GM23338 (cell line): ENCODE results near the gene OR52N2. TPM values are rescaled to one million over a fixed set of nuclear protein-coding genes. Genes with fewer than 3 reads are reported as not detected.

Experiments used
- ATAC-seq: fragments of 200-7000 bp; cut with Tn5 transposase; 3 replicates; pipeline ENCODE4 v1.9.1; 2020
- DNase-seq: peaks from one replicate; pipeline ENCODE4 v3.0.0-alpha.2; 2015; ENCODE audit warnings: low spot score
- H2AFZ ChIP-seq: fragments of 200-600 bp; sonication (generic); 2 replicates; pipeline ENCODE4 v1.8.0; 2016; ENCODE audit warnings: antibody characterized with exemption, mild to moderate bottlenecking, moderate library complexity
- H3F3A ChIP-seq: fragments of 200-600 bp; sonication (generic); replicated peaks from 2 replicates; pipeline ENCODE4 v1.8.0; 2017; ENCODE audit warnings: antibody characterized with exemption, mixed run types, low read depth
- H3K27ac ChIP-seq: fragments of 200-600 bp; sonication (generic); 2 replicates; pipeline ENCODE4 v1.6.1; 2016; ENCODE audit warnings: low read depth
- H3K27me3 ChIP-seq: fragments of 200-600 bp; sonication (generic); 2 replicates; pipeline ENCODE4 v1.8.0; 2016; ENCODE audit warnings: mild to moderate bottlenecking, mixed run types, moderate library complexity; ENCODE audit not compliant: insufficient read depth
- H3K36me3 ChIP-seq: fragments of 200-600 bp; sonication (generic); 2 replicates; pipeline ENCODE4 v1.8.0; 2016; ENCODE audit warnings: mild to moderate bottlenecking; ENCODE audit not compliant: insufficient read depth
- H3K4me1 ChIP-seq: fragments of 200-600 bp; sonication (generic); 2 replicates; pipeline ENCODE4 v1.8.0; 2016; ENCODE audit warnings: mild to moderate bottlenecking, moderate library complexity; ENCODE audit not compliant: insufficient read depth
- H3K4me2 ChIP-seq: fragments of 200-600 bp; sonication (generic); 2 replicates; pipeline ENCODE4 v1.7.1; 2017; ENCODE audit warnings: mixed run types
- H3K4me3 ChIP-seq: fragments of 200-600 bp; sonication (generic); 2 replicates; pipeline ENCODE4 v1.6.1; 2016; ENCODE audit warnings: mixed run types
- H3K79me2 ChIP-seq: fragments of 200-600 bp; sonication (generic); replicated peaks from 2 replicates; pipeline ENCODE4 v1.8.0; 2017; ENCODE audit warnings: mild to moderate bottlenecking; ENCODE audit not compliant: insufficient read depth
- H3K9me2 ChIP-seq: fragments of 200-600 bp; sonication (generic); 2 replicates; pipeline ENCODE4 v1.8.0; 2017; ENCODE audit not compliant: insufficient read depth
- H4K20me1 ChIP-seq: fragments of 200-600 bp; sonication (generic); replicated peaks from 2 replicates; pipeline ENCODE4 v1.8.0; 2017; ENCODE audit warnings: mild to moderate bottlenecking; ENCODE audit not compliant: insufficient read depth
- H3K27ac Mint-ChIP-seq: 2 replicates; pipeline ENCODE4 v1.8.0; 2020; ENCODE audit warnings: inconsistent platforms, mild to moderate bottlenecking, moderate library complexity, mixed read lengths
- H3K27me3 Mint-ChIP-seq: 3 replicates; pipeline ENCODE4 v1.8.0; 2022; ENCODE audit warnings: low read depth, mild to moderate bottlenecking, moderate library complexity, mixed read lengths, inconsistent platforms; ENCODE audit not compliant: insufficient read depth, poor library complexity
- H3K36me3 Mint-ChIP-seq: 3 replicates; pipeline ENCODE4 v1.8.0; 2021; ENCODE audit warnings: low read depth, mild to moderate bottlenecking, inconsistent platforms, moderate library complexity, mixed read lengths
- H3K4me1 Mint-ChIP-seq: 3 replicates; pipeline ENCODE4 v1.8.0; 2020; ENCODE audit warnings: mild to moderate bottlenecking, inconsistent platforms, mixed read lengths
- H3K4me3 Mint-ChIP-seq: 3 replicates; pipeline ENCODE4 v1.8.0; 2021; ENCODE audit warnings: moderate library complexity, mild to moderate bottlenecking, inconsistent platforms, mixed read lengths
- H3K9me3 Mint-ChIP-seq: 3 replicates; pipeline ENCODE4 v1.8.0; 2020; ENCODE audit warnings: moderate library complexity, mild to moderate bottlenecking, inconsistent platforms, mixed read lengths
- CREB1 ChIP-seq: fragments of 250-450 bp; sonication (Bioruptor Pico); IDR thresholded peaks from 2 replicates; pipeline ENCODE4 v1.5.0; 2020; ENCODE audit warnings: low read depth, mild to moderate bottlenecking, moderate library complexity
- CTCF ChIP-seq, 2 experiments: fragments of 200-600 bp in 1 of 2; sonication (generic) in 1 of 2; conservative IDR thresholded peaks; 2 replicates each; pipeline versions ENCODE4 v1.5.1 to v1.6.1; 2016 to 2017; ENCODE audit warnings: antibody characterized with exemption in 2 of 2, low read depth in 2 of 2, mild to moderate bottlenecking in 2 of 2, moderate library complexity in 1 of 2
- EZH2 ChIP-seq: fragments of 200-600 bp; sonication (generic); IDR thresholded peaks from one replicate; pipeline ENCODE4 v1.8.0; 2017; ENCODE audit warnings: antibody characterized with exemption, mild to moderate bottlenecking, low read depth; ENCODE audit not compliant: unreplicated experiment
- JUNB ChIP-seq: IDR thresholded peaks from one replicate; pipeline ENCODE4 v1.6.1; 2016; ENCODE audit warnings: antibody characterized with exemption; ENCODE audit not compliant: unreplicated experiment
- NANOG ChIP-seq: IDR thresholded peaks from 2 replicates; pipeline ENCODE4 v1.6.1; 2016; ENCODE audit warnings: antibody characterized with exemption, borderline replicate concordance
- REST ChIP-seq: IDR thresholded peaks from one replicate; pipeline ENCODE4 v1.6.1; 2018; ENCODE audit warnings: antibody characterized with exemption; ENCODE audit not compliant: unreplicated experiment
- STAT1 ChIP-seq: IDR thresholded peaks from one replicate; pipeline ENCODE4 v1.6.1; 2016; ENCODE audit warnings: antibody characterized with exemption; ENCODE audit not compliant: unreplicated experiment
- ZNF114 ChIP-seq: fragments of 250-450 bp; sonication (Bioruptor Pico); IDR thresholded peaks from 2 replicates; pipeline ENCODE4 v1.5.0; 2020; ENCODE audit warnings: mild to moderate bottlenecking, moderate library complexity
- ZNF331 ChIP-seq: fragments of 250-450 bp; sonication (Bioruptor Pico); IDR thresholded peaks from 2 replicates; pipeline ENCODE4 v1.5.0; 2020; ENCODE audit warnings: low read depth, mild to moderate bottlenecking, moderate library complexity
- polyA plus RNA-seq: library from polyadenylated mRNA; unstranded; fragments of >200 nt; fragmentation: Nextera tagmentation; extraction: Ambion mirVana; gene quantifications from 2 replicates; pipeline ENCODE4 v1.2.1, GENCODE V29; 2016
- total RNA-seq: library from RNA; depleted of rRNA; stranded (reverse); fragments of >200 nt; shearing (Covaris generic); gene quantifications from 2 replicates; pipeline ENCODE4 v1.2.3, GENCODE V29; 2014
- TF ChIP-seq, protein P1 (sequence below): fragments of 250-450 bp; sonication (Bioruptor Pico); IDR thresholded peaks from 2 replicates; pipeline ENCODE4 v1.5.0; 2020; ENCODE audit warnings: mild to moderate bottlenecking, moderate library complexity
- TF ChIP-seq, protein P2 (sequence below): IDR thresholded peaks from 2 replicates; pipeline ENCODE4 v1.6.1; 2016; ENCODE audit warnings: antibody characterized with exemption

OR52N2 gene
- total and polyA plus RNA-seq, 2 experiments from 2014 or later = 0.19 TPM; not detected in 1

DNA sequence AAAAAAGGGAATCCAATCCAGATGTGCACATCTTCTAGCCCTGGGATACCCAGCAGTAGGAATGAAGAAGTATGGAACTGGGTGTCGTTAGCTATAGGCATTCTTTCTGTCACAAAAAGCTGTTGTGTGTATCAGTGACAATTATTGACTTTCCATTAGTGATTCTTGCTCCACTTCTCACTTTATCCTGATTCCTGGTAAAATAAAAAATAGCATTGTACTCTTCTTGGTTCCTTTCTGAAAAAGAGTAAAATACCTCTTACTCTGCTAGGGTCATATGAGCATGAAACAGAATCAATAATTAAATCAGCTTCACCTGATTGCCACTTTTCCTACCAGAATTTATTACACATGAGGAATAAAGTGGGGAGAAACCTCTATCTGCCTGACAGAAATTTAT, 33.1 kb downstream of the OR52N2 start, which contains the start of gene OR52E6 (continued):
- TF ChIP-seq, protein P1, sequence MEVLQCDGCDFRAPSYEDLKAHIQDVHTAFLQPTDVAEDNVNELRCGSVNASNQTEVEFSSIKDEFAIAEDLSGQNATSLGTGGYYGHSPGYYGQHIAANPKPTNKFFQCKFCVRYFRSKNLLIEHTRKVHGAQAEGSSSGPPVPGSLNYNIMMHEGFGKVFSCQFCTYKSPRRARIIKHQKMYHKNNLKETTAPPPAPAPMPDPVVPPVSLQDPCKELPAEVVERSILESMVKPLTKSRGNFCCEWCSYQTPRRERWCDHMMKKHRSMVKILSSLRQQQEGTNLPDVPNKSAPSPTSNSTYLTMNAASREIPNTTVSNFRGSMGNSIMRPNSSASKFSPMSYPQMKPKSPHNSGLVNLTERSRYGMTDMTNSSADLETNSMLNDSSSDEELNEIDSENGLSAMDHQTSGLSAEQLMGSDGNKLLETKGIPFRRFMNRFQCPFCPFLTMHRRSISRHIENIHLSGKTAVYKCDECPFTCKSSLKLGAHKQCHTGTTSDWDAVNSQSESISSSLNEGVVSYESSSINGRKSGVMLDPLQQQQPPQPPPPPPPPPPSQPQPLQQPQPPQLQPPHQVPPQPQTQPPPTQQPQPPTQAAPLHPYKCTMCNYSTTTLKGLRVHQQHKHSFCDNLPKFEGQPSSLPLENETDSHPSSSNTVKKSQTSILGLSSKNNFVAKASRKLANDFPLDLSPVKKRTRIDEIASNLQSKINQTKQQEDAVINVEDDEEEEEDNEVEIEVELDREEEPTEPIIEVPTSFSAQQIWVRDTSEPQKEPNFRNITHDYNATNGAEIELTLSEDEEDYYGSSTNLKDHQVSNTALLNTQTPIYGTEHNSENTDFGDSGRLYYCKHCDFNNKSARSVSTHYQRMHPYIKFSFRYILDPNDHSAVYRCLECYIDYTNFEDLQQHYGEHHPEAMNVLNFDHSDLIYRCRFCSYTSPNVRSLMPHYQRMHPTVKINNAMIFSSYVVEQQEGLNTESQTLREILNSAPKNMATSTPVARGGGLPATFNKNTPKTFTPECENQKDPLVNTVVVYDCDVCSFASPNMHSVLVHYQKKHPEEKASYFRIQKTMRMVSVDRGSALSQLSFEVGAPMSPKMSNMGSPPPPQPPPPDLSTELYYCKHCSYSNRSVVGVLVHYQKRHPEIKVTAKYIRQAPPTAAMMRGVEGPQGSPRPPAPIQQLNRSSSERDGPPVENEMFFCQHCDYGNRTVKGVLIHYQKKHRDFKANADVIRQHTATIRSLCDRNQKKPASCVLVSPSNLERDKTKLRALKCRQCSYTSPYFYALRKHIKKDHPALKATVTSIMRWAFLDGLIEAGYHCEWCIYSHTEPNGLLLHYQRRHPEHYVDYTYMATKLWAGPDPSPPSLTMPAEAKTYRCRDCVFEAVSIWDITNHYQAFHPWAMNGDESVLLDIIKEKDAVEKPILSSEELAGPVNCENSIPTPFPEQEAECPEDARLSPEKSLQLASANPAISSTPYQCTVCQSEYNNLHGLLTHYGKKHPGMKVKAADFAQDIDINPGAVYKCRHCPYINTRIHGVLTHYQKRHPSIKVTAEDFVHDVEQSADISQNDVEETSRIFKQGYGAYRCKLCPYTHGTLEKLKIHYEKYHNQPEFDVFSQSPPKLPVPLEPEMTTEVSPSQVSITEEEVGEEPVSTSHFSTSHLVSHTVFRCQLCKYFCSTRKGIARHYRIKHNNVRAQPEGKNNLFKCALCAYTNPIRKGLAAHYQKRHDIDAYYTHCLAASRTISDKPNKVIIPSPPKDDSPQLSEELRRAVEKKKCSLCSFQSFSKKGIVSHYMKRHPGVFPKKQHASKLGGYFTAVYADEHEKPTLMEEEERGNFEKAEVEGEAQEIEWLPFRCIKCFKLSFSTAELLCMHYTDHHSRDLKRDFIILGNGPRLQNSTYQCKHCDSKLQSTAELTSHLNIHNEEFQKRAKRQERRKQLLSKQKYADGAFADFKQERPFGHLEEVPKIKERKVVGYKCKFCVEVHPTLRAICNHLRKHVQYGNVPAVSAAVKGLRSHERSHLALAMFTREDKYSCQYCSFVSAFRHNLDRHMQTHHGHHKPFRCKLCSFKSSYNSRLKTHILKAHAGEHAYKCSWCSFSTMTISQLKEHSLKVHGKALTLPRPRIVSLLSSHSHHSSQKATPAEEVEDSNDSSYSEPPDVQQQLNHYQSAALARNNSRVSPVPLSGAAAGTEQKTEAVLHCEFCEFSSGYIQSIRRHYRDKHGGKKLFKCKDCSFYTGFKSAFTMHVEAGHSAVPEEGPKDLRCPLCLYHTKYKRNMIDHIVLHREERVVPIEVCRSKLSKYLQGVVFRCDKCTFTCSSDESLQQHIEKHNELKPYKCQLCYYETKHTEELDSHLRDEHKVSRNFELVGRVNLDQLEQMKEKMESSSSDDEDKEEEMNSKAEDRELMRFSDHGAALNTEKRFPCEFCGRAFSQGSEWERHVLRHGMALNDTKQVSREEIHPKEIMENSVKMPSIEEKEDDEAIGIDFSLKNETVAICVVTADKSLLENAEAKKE (CRISPR knock-in tag) = no peak
- TF ChIP-seq NANOG (no peak), STAT1 (no peak), EZH2 (no peak), ZNF114 (CRISPR knock-in tag) (no peak), ZNF331 (CRISPR knock-in tag) (no peak), CREB1 (CRISPR knock-in tag) (no peak), JUNB (no peak)

GRCh38 chr11:5846701-5847100, 38.0 kb downstream of the OR52N2 start:
- Histone ChIP-seq H3K79me2 (no peaks in the 10 kb centered on the region), H3K27ac (no peak overlapping the region), H3K4me3 (no peak overlapping the region), H3F3A (no peaks in the 10 kb centered on the region), H3K9me2 (no peaks in the 10 kb centered on the region), H3K27me3 (no peaks in the 10 kb centered on the region), H2AFZ (no peak overlapping the region), H3K36me3 (no peaks in the 10 kb centered on the region), H3K4me1 (no peaks in the 10 kb centered on the region), H4K20me1 (no peaks in the 10 kb centered on the region), H3K4me2 (no peak overlapping the region)
- ATAC-seq = no peak
- no peak for DNase-seq
- H3K4me1 Mint-ChIP-seq = no peaks in the 10 kb centered on the region
- no peaks in the 10 kb centered on the region for H3K27me3 Mint-ChIP-seq
- no peaks in the 10 kb centered on the region for H3K9me3 Mint-ChIP-seq
- no peak overlapping the region for H3K4me3 Mint-ChIP-seq
- no peak overlapping the region for H3K27ac Mint-ChIP-seq
- TF ChIP-seq, protein P2, sequence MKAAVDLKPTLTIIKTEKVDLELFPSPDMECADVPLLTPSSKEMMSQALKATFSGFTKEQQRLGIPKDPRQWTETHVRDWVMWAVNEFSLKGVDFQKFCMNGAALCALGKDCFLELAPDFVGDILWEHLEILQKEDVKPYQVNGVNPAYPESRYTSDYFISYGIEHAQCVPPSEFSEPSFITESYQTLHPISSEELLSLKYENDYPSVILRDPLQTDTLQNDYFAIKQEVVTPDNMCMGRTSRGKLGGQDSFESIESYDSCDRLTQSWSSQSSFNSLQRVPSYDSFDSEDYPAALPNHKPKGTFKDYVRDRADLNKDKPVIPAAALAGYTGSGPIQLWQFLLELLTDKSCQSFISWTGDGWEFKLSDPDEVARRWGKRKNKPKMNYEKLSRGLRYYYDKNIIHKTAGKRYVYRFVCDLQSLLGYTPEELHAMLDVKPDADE = no peak
- no peak for TF ChIP-seq JUNB
- TF ChIP-seq CTCF (conservative IDR thresholded peaks at IDR 0.05; ENCODE audit: low read depth in 2 of 2) = no peak
- no peak for TF ChIP-seq CREB1 (CRISPR knock-in tag)
- TF ChIP-seq ZNF331 (CRISPR knock-in tag) = no peak
- no peak for TF ChIP-seq REST
- no peaks in the 10 kb centered on the region for H3K36me3 Mint-ChIP-seq
